ENCODE data around the gene EXD3.
"Not testable (repeated sequence)": the region's sequence is repeated elsewhere in the genome, so short reads cannot be mapped to it uniquely, and the experiment has no call there.

EXD3 gene

GRCh38 chr9:137265496-137266161 is 157.3 kb downstream of the EXD3 start:
- no peak for DNase-seq

- no peak for DNase-seq
Measured at GRCh38 chr9:137264067-137264466, 158.9 kb downstream of the EXD3 start.

- no peak for DNase-seq
Measured at GRCh38 chr9:137263506-137263905, 159.5 kb downstream of the EXD3 start.

- DNase-seq = no peak
Measured at GRCh38 chr9:137262909-137263285, 160.1 kb downstream of the EXD3 start.

GRCh38 chr9:137262173-137262908 is 160.6 kb downstream of the EXD3 start:
- DNase-seq = not testable (repeated sequence)
